Spleen (tissue), 7 donors: Measurements from ENCODE around the gene CLCN5.

Experiments used
- POLR2AphosphoS5 ChIP-seq, 3 donors: sonication (generic); formaldehyde crosslinking; IDR thresholded peaks; one replicate each; pipeline ENCODE4 v1.5.1; 2017; ENCODE audit warnings: antibody characterized with exemption in 3 of 3
- TF ChIP-seq, protein P1 (sequence below), 11 experiments: fragments of 200-600 bp in 7 of 11; fragments of 450-650 bp in 4 of 11; sonication (generic) in 4 of 11; IDR thresholded peaks in 8 of 11; conservative IDR thresholded peaks in 3 of 11; 1 replicate in 7 of 11; 2 replicates in 4 of 11; pipeline versions ENCODE4 v1.4.0 to v1.8.0; 2016 to 2021; ENCODE audit warnings: antibody characterized with exemption in 11 of 11, inconsistent platforms in 4 of 11, mild to moderate bottlenecking in 1 of 11
- donor health status: DM: no; HTN: no; CAD: no; lungs with moderate emphysema.
- donor health status: DM: no; HTN: no; CAD: no.
- donor health status: DM: no; HTN: no; CAD: no.

DNA sequence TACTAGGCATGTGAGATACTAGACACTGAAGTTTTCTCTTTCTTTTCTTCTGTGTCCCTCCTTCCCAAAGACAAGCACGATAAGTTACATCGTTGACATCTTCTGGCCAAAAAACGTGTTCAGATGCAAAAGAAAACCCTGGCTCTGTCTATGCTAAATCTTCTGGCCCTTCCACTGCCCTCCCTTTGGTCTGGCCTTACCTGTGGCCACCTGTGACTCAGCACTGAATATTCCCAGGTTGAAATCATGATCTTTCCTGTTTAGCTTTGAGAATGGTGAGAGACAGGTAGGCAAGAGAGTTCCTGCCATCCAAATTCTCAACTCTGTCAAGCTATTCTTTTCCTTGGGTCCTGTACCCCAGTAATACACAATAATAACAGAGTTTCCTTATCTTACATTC lies 12.3 kb downstream of the CLCN5 start:
- TF ChIP-seq, protein P1, sequence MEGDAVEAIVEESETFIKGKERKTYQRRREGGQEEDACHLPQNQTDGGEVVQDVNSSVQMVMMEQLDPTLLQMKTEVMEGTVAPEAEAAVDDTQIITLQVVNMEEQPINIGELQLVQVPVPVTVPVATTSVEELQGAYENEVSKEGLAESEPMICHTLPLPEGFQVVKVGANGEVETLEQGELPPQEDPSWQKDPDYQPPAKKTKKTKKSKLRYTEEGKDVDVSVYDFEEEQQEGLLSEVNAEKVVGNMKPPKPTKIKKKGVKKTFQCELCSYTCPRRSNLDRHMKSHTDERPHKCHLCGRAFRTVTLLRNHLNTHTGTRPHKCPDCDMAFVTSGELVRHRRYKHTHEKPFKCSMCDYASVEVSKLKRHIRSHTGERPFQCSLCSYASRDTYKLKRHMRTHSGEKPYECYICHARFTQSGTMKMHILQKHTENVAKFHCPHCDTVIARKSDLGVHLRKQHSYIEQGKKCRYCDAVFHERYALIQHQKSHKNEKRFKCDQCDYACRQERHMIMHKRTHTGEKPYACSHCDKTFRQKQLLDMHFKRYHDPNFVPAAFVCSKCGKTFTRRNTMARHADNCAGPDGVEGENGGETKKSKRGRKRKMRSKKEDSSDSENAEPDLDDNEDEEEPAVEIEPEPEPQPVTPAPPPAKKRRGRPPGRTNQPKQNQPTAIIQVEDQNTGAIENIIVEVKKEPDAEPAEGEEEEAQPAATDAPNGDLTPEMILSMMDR (IDR thresholded peaks at IDR 0.05 in 8 of 11, conservative IDR thresholded peaks at IDR 0.05 in 3 of 11): no peak
- TF ChIP-seq POLR2AphosphoS5 (IDR thresholded peaks at IDR 0.05): no peak
